HEK293 (cell line): ENCODE measurements around the gene RHOF.
A peak's percentile ranks its signal among the peaks of the same experiment; 100 is the strongest.

Experiments used
- IKZF3 ChIP-seq: fragments of 450-650 bp; IDR thresholded peaks from 2 replicates; pipeline ENCODE4 v1.5.0; 2018; ENCODE audit warnings: missing biosample characterization, mild to moderate bottlenecking, missing genetic modification characterization, moderate library complexity
- PATZ1 ChIP-seq: fragments of 450-650 bp; formaldehyde crosslinking; IDR thresholded peaks from 2 replicates; pipeline ENCODE4 v1.5.1; 2016; ENCODE audit warnings: missing biosample characterization, missing genetic modification characterization
- WT1 ChIP-seq: fragments of 450-650 bp; formaldehyde crosslinking; IDR thresholded peaks from 2 replicates; pipeline ENCODE4 v1.5.1; 2016; ENCODE audit warnings: missing biosample characterization, missing genetic modification characterization
- ZBTB1 ChIP-seq: fragments of 450-650 bp; formaldehyde crosslinking; IDR thresholded peaks from 2 replicates; pipeline ENCODE4 v1.5.1; 2016; ENCODE audit warnings: missing biosample characterization, missing genetic modification characterization
- ZBTB44 ChIP-seq: fragments of 450-650 bp; IDR thresholded peaks from 2 replicates; pipeline ENCODE4 v1.5.1; 2018; ENCODE audit warnings: missing biosample characterization, mild to moderate bottlenecking, missing genetic modification characterization
- ZFHX2 ChIP-seq: fragments of 450-650 bp; formaldehyde crosslinking; conservative IDR thresholded peaks from 2 replicates; pipeline ENCODE4 v1.5.1; 2016; ENCODE audit warnings: missing biosample characterization, missing genetic modification characterization
- ZFP69B ChIP-seq: fragments of 450-650 bp; formaldehyde crosslinking; IDR thresholded peaks from 2 replicates; pipeline ENCODE4 v1.5.1; 2016; ENCODE audit warnings: missing biosample characterization, missing genetic modification characterization
- ZNF169 ChIP-seq: fragments of 450-650 bp; formaldehyde crosslinking; IDR thresholded peaks from 2 replicates; pipeline ENCODE4 v1.5.1; 2016; ENCODE audit warnings: missing biosample characterization, missing genetic modification characterization
- ZNF18 ChIP-seq: fragments of 450-650 bp; formaldehyde crosslinking; IDR thresholded peaks from 2 replicates; pipeline ENCODE4 v1.5.1; 2016; ENCODE audit warnings: missing biosample characterization, missing genetic modification characterization
- ZNF223 ChIP-seq: fragments of 450-650 bp; formaldehyde crosslinking; IDR thresholded peaks from 2 replicates; pipeline ENCODE4 v1.5.1; 2016; ENCODE audit warnings: missing biosample characterization, missing genetic modification characterization
- ZNF23 ChIP-seq: fragments of 450-650 bp; formaldehyde crosslinking; IDR thresholded peaks from 2 replicates; pipeline ENCODE4 v1.5.1; 2016; ENCODE audit warnings: missing biosample characterization, missing genetic modification characterization, borderline replicate concordance
- ZNF354C ChIP-seq: fragments of 450-650 bp; formaldehyde crosslinking; IDR thresholded peaks from 2 replicates; pipeline ENCODE4 v1.5.1; 2016; ENCODE audit warnings: missing biosample characterization, missing genetic modification characterization, low read depth, borderline replicate concordance
- ZNF423 ChIP-seq: fragments of 450-650 bp; formaldehyde crosslinking; IDR thresholded peaks from 2 replicates; pipeline ENCODE4 v1.5.1; 2016; ENCODE audit warnings: missing biosample characterization, missing genetic modification characterization
- ZNF473 ChIP-seq: fragments of 450-650 bp; formaldehyde crosslinking; IDR thresholded peaks from 2 replicates; pipeline ENCODE4 v1.5.1; 2017; ENCODE audit warnings: missing biosample characterization, missing genetic modification characterization
- ZNF571 ChIP-seq: fragments of 450-650 bp; formaldehyde crosslinking; IDR thresholded peaks from 2 replicates; pipeline ENCODE4 v1.5.0; 2017; ENCODE audit warnings: missing biosample characterization, missing genetic modification characterization
- ZNF610 ChIP-seq: fragments of 450-650 bp; formaldehyde crosslinking; IDR thresholded peaks from 2 replicates; pipeline ENCODE4 v1.5.1; 2016; ENCODE audit warnings: missing biosample characterization, missing genetic modification characterization, borderline replicate concordance
- ZNF701 ChIP-seq: fragments of 450-650 bp; formaldehyde crosslinking; IDR thresholded peaks from 2 replicates; pipeline ENCODE4 v1.5.1; 2016; ENCODE audit warnings: missing biosample characterization, missing genetic modification characterization
- ZSCAN16 ChIP-seq: fragments of 450-650 bp; formaldehyde crosslinking; IDR thresholded peaks from 2 replicates; pipeline ENCODE4 v1.5.1; 2016; ENCODE audit warnings: missing biosample characterization, missing genetic modification characterization
- ZSCAN4 ChIP-seq: fragments of 450-650 bp; formaldehyde crosslinking; IDR thresholded peaks from 2 replicates; pipeline ENCODE4 v1.5.1; 2017; ENCODE audit warnings: missing biosample characterization, missing genetic modification characterization
- TF ChIP-seq, protein P1 (sequence below): fragments of 450-650 bp; formaldehyde crosslinking; IDR thresholded peaks from 2 replicates; pipeline ENCODE4 v1.5.1; 2017; ENCODE audit warnings: missing biosample characterization, missing genetic modification characterization
- TF ChIP-seq, protein P2 (sequence below): fragments of 450-650 bp; formaldehyde crosslinking; IDR thresholded peaks from 2 replicates; pipeline ENCODE4 v1.5.1; 2016; ENCODE audit warnings: missing biosample characterization, missing genetic modification characterization, borderline replicate concordance
- TF ChIP-seq, protein P3 (sequence below): fragments of 450-650 bp; formaldehyde crosslinking; IDR thresholded peaks from 2 replicates; pipeline ENCODE4 v1.5.1; 2016; ENCODE audit warnings: missing biosample characterization, missing genetic modification characterization
- TF ChIP-seq, protein P4 (sequence below): fragments of 450-650 bp; formaldehyde crosslinking; IDR thresholded peaks from 2 replicates; pipeline ENCODE4 v1.5.1; 2016; ENCODE audit warnings: missing biosample characterization, missing genetic modification characterization

Gene RHOF

DNA sequence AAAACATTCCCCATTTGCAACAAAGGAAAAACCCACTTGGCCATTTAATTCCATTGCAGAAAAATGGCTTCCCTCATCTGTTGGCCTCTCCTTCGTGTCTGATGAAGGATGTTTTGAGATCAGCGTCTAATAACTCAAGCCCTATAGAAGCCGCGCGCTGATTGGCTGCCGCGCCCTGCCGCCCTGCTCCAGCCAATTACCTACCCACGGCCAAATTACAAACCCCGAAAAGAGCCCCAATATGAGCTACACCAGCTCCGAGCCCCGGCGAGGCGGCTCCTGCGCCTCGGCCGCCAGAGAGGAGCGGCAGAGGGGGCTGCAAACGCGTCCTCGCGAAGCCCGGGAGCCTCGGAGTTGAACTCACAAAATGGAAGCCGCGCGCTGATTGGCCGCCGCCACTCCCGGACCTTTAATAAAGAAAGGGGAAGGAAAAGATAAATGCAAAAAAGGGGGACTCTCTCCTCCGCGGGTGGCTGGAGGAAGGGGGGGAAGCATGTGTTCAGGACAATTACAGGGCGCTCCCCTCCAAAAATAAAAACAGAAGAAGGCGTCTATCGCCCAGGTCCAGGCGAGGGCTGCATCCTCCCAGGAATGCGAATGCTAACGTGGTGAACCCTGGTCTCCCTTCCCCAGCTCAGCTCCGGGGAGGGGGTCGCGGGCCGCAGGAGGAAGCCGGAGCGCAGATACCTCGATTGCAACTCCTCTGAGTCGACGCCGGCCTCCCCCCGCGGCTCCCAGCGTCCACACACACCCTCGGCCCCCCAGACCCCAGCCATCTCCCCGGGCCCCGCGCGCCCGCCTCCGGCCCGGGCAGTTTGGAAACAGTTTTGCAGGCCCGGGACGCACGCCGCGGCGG lies 9.6 kb upstream of the RHOF start (continued):
- TF ChIP-seq, protein P1, sequence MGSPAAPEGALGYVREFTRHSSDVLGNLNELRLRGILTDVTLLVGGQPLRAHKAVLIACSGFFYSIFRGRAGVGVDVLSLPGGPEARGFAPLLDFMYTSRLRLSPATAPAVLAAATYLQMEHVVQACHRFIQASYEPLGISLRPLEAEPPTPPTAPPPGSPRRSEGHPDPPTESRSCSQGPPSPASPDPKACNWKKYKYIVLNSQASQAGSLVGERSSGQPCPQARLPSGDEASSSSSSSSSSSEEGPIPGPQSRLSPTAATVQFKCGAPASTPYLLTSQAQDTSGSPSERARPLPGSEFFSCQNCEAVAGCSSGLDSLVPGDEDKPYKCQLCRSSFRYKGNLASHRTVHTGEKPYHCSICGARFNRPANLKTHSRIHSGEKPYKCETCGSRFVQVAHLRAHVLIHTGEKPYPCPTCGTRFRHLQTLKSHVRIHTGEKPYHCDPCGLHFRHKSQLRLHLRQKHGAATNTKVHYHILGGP (tag by site-specific recombination) = no peak
- TF ChIP-seq ZNF571 = no peak
- no peak for TF ChIP-seq ZNF701 (tag by site-specific recombination)
- TF ChIP-seq, protein P2, sequence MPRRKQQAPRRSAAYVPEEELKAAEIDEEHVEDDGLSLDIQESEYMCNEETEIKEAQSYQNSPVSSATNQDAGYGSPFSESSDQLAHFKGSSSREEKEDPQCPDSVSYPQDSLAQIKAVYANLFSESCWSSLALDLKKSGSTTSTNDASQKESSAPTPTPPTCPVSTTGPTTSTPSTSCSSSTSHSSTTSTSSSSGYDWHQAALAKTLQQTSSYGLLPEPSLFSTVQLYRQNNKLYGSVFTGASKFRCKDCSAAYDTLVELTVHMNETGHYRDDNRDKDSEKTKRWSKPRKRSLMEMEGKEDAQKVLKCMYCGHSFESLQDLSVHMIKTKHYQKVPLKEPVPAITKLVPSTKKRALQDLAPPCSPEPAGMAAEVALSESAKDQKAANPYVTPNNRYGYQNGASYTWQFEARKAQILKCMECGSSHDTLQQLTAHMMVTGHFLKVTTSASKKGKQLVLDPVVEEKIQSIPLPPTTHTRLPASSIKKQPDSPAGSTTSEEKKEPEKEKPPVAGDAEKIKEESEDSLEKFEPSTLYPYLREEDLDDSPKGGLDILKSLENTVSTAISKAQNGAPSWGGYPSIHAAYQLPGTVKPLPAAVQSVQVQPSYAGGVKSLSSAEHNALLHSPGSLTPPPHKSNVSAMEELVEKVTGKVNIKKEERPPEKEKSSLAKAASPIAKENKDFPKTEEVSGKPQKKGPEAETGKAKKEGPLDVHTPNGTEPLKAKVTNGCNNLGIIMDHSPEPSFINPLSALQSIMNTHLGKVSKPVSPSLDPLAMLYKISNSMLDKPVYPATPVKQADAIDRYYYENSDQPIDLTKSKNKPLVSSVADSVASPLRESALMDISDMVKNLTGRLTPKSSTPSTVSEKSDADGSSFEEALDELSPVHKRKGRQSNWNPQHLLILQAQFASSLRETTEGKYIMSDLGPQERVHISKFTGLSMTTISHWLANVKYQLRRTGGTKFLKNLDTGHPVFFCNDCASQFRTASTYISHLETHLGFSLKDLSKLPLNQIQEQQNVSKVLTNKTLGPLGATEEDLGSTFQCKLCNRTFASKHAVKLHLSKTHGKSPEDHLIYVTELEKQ (tag by site-specific recombination) = no peak
- no peak for TF ChIP-seq ZNF23 (tag by site-specific recombination)
- no peak for TF ChIP-seq ZFHX2 (tag by site-specific recombination)
- no peak for TF ChIP-seq ZSCAN4 (tag by site-specific recombination)
- no peak for TF ChIP-seq ZNF169 (tag by site-specific recombination)
- TF ChIP-seq, protein P3, sequence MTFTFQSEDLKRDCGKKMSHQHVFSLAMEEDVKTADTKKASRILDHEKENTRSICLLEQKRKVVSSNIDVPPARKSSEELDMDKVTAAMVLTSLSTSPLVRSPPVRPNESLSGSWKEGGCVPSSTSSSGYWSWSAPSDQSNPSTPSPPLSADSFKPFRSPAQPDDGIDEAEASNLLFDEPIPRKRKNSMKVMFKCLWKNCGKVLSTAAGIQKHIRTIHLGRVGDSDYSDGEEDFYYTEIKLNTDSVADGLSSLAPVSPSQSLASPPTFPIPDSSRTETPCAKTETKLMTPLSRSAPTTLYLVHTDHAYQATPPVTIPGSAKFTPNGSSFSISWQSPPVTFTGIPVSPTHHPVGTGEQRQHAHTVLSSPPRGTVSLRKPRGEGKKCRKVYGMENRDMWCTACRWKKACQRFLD (tag by site-specific recombination) = no peak
- TF ChIP-seq ZSCAN16 (tag by site-specific recombination) = no peak
- TF ChIP-seq PATZ1 (tag by site-specific recombination) = peak; percentile 96
- TF ChIP-seq ZBTB1 (tag by site-specific recombination) = no peak
- peak; percentile 65 for TF ChIP-seq WT1
- no peak for TF ChIP-seq ZNF18 (tag by site-specific recombination)
- no peak for TF ChIP-seq ZNF223 (tag by site-specific recombination)
- no peak for TF ChIP-seq ZNF473 (tag by site-specific recombination)
- TF ChIP-seq, protein P4, sequence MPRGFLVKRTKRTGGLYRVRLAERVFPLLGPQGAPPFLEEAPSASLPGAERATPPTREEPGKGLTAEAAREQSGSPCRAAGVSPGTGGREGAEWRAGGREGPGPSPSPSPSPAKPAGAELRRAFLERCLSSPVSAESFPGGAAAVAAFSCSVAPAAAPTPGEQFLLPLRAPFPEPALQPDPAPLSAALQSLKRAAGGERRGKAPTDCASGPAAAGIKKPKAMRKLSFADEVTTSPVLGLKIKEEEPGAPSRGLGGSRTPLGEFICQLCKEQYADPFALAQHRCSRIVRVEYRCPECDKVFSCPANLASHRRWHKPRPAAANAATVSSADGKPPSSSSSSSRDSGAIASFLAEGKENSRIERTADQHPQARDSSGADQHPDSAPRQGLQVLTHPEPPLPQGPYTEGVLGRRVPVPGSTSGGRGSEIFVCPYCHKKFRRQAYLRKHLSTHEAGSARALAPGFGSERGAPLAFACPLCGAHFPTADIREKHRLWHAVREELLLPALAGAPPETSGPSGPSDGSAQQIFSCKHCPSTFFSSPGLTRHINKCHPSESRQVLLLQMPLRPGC = 0 out of 2 replicates have a peak, but pooled peaks have one; percentile 21
- TF ChIP-seq ZNF423 (tag by site-specific recombination) = no peak
- no peak for TF ChIP-seq ZNF354C (tag by site-specific recombination)
- TF ChIP-seq ZBTB44 = no peak
- TF ChIP-seq ZFP69B (tag by site-specific recombination) = no peak; the same call in none of the 2 replicates
- peak; percentile 66 for TF ChIP-seq IKZF3 (tag by site-specific recombination)
- TF ChIP-seq ZNF610 (tag by site-specific recombination) = peak; percentile 90; the same call in 1 of the 2 replicates
